ENCODE results near the gene SSBP4. TPM values are rescaled to one million over a fixed set of nuclear protein-coding genes. Genes with fewer than 3 reads are reported as not detected.

SSBP4 gene
- total and polyA plus RNA-seq, 9 of the 15 experiments (the other 6 are each of a cell fraction or from before 2014, with no cell fraction given), result 1.1 to 189 (median 39.0) TPM

DNA sequence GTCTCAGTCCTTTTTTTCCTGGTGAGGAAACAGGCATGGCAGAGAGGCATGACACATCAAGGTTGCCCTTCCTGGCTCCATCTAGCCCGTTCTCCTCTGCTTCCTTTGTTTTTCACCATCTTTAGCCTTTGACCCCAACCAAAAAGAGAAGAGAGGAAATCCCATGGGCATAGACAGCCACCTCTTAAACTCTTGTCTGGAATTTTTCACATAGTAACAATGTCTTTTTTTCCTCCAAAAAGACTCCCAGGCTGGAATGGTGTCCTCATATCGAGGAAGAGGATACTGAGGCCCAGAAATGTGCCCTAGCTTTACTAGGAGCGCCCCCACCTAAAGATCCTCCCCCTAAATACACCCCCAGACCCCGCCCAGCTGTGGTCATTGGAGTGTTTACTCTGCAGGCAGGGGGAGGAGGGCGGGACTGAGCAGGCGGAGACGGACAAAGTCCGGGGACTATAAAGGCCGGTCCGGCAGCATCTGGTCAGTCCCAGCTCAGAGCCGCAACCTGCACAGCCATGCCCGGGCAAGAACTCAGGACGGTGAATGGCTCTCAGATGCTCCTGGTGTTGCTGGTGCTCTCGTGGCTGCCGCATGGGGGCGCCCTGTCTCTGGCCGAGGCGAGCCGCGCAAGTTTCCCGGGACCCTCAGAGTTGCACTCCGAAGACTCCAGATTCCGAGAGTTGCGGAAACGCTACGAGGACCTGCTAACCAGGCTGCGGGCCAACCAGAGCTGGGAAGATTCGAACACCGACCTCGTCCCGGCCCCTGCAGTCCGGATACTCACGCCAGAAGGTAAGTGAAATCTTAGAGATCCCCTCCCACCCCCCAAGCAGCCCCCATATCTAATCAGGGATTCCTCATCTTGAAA lies 33.3 kb upstream of the SSBP4 start, which contains the start of gene GDF15 (continued):
- TF ChIP-seq, protein P1, sequence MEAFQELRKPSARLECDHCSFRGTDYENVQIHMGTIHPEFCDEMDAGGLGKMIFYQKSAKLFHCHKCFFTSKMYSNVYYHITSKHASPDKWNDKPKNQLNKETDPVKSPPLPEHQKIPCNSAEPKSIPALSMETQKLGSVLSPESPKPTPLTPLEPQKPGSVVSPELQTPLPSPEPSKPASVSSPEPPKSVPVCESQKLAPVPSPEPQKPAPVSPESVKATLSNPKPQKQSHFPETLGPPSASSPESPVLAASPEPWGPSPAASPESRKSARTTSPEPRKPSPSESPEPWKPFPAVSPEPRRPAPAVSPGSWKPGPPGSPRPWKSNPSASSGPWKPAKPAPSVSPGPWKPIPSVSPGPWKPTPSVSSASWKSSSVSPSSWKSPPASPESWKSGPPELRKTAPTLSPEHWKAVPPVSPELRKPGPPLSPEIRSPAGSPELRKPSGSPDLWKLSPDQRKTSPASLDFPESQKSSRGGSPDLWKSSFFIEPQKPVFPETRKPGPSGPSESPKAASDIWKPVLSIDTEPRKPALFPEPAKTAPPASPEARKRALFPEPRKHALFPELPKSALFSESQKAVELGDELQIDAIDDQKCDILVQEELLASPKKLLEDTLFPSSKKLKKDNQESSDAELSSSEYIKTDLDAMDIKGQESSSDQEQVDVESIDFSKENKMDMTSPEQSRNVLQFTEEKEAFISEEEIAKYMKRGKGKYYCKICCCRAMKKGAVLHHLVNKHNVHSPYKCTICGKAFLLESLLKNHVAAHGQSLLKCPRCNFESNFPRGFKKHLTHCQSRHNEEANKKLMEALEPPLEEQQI (IDR thresholded peaks at IDR 0.05), result no peak
- TF ChIP-seq, protein P2, sequence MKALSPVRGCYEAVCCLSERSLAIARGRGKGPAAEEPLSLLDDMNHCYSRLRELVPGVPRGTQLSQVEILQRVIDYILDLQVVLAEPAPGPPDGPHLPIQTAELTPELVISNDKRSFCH (CRISPR knock-in tag; IDR thresholded peaks at IDR 0.05), result no peak
- TF ChIP-seq, protein P2 (tag; IDR thresholded peaks at IDR 0.05), result peak; percentile 18; the same call in 1 of the 2 replicates
- 0 out of 2 replicates have a peak, but pooled peaks have one; percentile 48 for TF ChIP-seq ERF (CRISPR knock-in tag; IDR thresholded peaks at IDR 0.05)
- TF ChIP-seq RBM17 (IDR thresholded peaks at IDR 0.05; ENCODE audit: borderline replicate concordance, low read depth, low read length), result no peak
- TF ChIP-seq, protein P3, sequence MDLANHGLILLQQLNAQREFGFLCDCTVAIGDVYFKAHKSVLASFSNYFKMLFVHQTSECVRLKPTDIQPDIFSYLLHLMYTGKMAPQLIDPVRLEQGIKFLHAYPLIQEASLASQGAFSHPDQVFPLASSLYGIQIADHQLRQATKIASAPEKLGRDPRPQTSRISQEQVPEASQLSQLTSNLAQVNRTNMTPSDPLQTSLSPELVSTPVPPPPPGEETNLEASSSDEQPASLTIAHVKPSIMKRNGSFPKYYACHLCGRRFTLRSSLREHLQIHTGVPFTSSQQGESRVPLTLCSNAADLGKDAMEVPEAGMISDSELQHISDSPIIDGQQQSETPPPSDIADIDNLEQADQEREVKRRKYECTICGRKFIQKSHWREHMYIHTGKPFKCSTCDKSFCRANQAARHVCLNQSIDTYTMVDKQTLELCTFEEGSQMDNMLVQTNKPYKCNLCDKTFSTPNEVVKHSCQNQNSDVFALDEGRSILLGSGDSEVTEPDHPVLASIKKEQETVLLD (IDR thresholded peaks at IDR 0.05), result peak; percentile 52; the same call in 1 of the 2 replicates
- TF ChIP-seq CEBPG (CRISPR knock-in tag; IDR thresholded peaks at IDR 0.05), result no peak
- no peak for TF ChIP-seq CEBPG (tag; conservative IDR thresholded peaks at IDR 0.05 in 1 of 2, IDR thresholded peaks at IDR 0.05 in 1 of 2)
- peak; percentile 49 to 84; a peak in 3 of 4 replicates for TF ChIP-seq TEAD1 (CRISPR knock-in tag; IDR thresholded peaks at IDR 0.05)
- peak in 1 of 2 experiments; percentile 71; a peak in 2 of 4 replicates for TF ChIP-seq SRF (CRISPR knock-in tag; IDR thresholded peaks at IDR 0.05)
- no peak for TF ChIP-seq EZH2 (IDR thresholded peaks at IDR 0.05; ENCODE audit: borderline replicate concordance, low read depth, low read length)
- TF ChIP-seq OTX1 (CRISPR knock-in tag; IDR thresholded peaks at IDR 0.05), result 0 out of 2 replicates have a peak, but pooled peaks have one; percentile 77
- no peak for TF ChIP-seq MED1 (CRISPR knock-in tag; IDR thresholded peaks at IDR 0.05; ENCODE audit: borderline replicate concordance)
- TF ChIP-seq, protein P4, sequence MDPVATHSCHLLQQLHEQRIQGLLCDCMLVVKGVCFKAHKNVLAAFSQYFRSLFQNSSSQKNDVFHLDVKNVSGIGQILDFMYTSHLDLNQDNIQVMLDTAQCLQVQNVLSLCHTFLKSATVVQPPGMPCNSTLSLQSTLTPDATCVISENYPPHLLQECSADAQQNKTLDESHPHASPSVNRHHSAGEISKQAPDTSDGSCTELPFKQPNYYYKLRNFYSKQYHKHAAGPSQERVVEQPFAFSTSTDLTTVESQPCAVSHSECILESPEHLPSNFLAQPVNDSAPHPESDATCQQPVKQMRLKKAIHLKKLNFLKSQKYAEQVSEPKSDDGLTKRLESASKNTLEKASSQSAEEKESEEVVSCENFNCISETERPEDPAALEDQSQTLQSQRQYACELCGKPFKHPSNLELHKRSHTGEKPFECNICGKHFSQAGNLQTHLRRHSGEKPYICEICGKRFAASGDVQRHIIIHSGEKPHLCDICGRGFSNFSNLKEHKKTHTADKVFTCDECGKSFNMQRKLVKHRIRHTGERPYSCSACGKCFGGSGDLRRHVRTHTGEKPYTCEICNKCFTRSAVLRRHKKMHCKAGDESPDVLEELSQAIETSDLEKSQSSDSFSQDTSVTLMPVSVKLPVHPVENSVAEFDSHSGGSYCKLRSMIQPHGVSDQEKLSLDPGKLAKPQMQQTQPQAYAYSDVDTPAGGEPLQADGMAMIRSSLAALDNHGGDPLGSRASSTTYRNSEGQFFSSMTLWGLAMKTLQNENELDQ (CRISPR knock-in tag; IDR thresholded peaks at IDR 0.05; ENCODE audit: borderline replicate concordance), result no peak
- peak; percentile 16; the same call in 1 of the 2 replicates for TF ChIP-seq PYGO2 (tag; IDR thresholded peaks at IDR 0.05)
- TF ChIP-seq NONO (IDR thresholded peaks at IDR 0.05; ENCODE audit: low read depth in 2 of 2, low read length in 1 of 2), result peak; percentile 91 to 98
- TF ChIP-seq RBM22 (IDR thresholded peaks at IDR 0.05; ENCODE audit: low read depth, low read length, poor library complexity, severe bottlenecking), result peak; percentile 98
- peak; percentile 82 for TF ChIP-seq EGR1 (conservative IDR thresholded peaks at IDR 0.05)
- no peak for TF ChIP-seq MAFG (tag; conservative IDR thresholded peaks at IDR 0.05)
- no peak for TF ChIP-seq HLTF (IDR thresholded peaks at IDR 0.05)

Measured in K562 (cell line).